ENCODE data around the gene MTCL1. TPM values are rescaled to one million over a fixed set of nuclear protein-coding genes. Genes with fewer than 3 reads are reported as not detected.
A peak's percentile ranks its signal among the peaks of the same experiment; 100 is the strongest.

The MTCL1 gene
- total RNA-seq, 4 donors from 2014 or later = 12.3 to 35.9 (median 26.1) TPM

GRCh38 chr18:8769509-8770095, 64.2 kb downstream of the MTCL1 start:
- in situ Hi-C loops (cut with MboI; ENCODE audit: low pct_ligation_motif_present in 1 of 4, low pct_unique_long_range_greater_than_20kb in 1 of 4, low sequenced_read_pairs in 3 of 4) = no loop called here
- TF ChIP-seq POLR2A (IDR thresholded peaks at IDR 0.05) (no peak), EP300 (IDR thresholded peaks at IDR 0.05; ENCODE audit: low read depth) (no peak), POLR2AphosphoS5 (IDR thresholded peaks at IDR 0.05) (no peak)
- TF ChIP-seq, protein P1, sequence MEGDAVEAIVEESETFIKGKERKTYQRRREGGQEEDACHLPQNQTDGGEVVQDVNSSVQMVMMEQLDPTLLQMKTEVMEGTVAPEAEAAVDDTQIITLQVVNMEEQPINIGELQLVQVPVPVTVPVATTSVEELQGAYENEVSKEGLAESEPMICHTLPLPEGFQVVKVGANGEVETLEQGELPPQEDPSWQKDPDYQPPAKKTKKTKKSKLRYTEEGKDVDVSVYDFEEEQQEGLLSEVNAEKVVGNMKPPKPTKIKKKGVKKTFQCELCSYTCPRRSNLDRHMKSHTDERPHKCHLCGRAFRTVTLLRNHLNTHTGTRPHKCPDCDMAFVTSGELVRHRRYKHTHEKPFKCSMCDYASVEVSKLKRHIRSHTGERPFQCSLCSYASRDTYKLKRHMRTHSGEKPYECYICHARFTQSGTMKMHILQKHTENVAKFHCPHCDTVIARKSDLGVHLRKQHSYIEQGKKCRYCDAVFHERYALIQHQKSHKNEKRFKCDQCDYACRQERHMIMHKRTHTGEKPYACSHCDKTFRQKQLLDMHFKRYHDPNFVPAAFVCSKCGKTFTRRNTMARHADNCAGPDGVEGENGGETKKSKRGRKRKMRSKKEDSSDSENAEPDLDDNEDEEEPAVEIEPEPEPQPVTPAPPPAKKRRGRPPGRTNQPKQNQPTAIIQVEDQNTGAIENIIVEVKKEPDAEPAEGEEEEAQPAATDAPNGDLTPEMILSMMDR (IDR thresholded peaks at IDR 0.05) = no peak
- Histone ChIP-seq H3K4me3 (no peak overlapping the region), H3K9me3 (no peaks in the 10 kb centered on the region), H3K4me1 (peaks cover 0 to 10% (median 8%) of the 10 kb centered on the region in 4 donors), H3K36me3 (no peaks in the 10 kb centered on the region), H3K27me3 (no peaks in the 10 kb centered on the region), H3K27ac (peak overlapping the region in 1 of 4 donors; percentile 29)
- intact Hi-C loops (cut with DNase I; ENCODE audit: low total_unique reads) = loop anchor here (10.0 kb wide), 1 partner anchor 65 kb away; the partner anchor contains the start of gene MTCL1
- 79 to 89% methylated on average over 2 to 3 of the region's 3 CpGs for WGBS, 2 donors (ENCODE audit: low coverage in 1 of 2)
- DNase-seq = no peak

- TF ChIP-seq POLR2AphosphoS5 (IDR thresholded peaks at IDR 0.05) (no peak), POLR2A (IDR thresholded peaks at IDR 0.05) (no peak), EP300 (IDR thresholded peaks at IDR 0.05; ENCODE audit: low read depth) (no peak)
- TF ChIP-seq, protein P1 (IDR thresholded peaks at IDR 0.05) = no peak
- intact Hi-C loops (cut with DNase I; ENCODE audit: low total_unique reads) = loop anchor here (10.0 kb wide), 1 partner anchor 66 kb away; the partner anchor contains the start of gene MTCL1
These were observed 65.3 kb downstream of the MTCL1 start for GRCh38 chr18:8770657-8771056.

DNA sequence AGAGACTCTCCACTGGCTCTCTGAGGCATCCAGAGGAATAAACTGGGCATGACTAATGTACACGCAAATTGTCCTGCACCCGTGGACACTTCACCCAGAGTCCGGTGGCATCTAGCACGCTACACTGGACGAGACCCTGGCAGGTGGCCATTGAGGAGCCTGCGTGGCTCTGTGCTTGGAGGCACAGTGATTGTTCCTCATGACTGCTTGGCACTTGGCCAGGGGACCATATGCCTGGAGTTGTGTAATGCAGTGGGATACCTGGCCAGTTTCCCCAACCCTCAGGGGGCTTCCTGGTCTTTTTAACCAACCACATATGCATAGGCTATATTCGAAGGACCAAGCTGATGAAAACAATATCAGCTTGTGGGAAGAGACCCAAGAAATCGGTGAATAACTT, 66.6 kb downstream of the MTCL1 start:
- Histone ChIP-seq H3K36me3 (no peaks in the 10 kb centered on the region), H3K27ac (peak overlapping the region in 2 of 4 donors; percentile 52 to 77), H3K4me1 (peaks cover 0 to 14% (median 0%) of the 10 kb centered on the region in 4 donors), H3K4me3 (no peak overlapping the region), H3K27me3 (no peaks in the 10 kb centered on the region), H3K9me3 (no peaks in the 10 kb centered on the region)
- TF ChIP-seq POLR2A (IDR thresholded peaks at IDR 0.05) = no peak
- no peak for TF ChIP-seq EP300 (IDR thresholded peaks at IDR 0.05; ENCODE audit: low read depth)
- no peak for TF ChIP-seq POLR2AphosphoS5 (IDR thresholded peaks at IDR 0.05)
- TF ChIP-seq, protein P1 (IDR thresholded peaks at IDR 0.05) = no peak
- intact Hi-C loops (cut with DNase I; ENCODE audit: low total_unique reads) (loop anchor here (10.0 kb wide), 1 partner anchor 67 kb away; the partner anchor contains the start of gene MTCL1), in situ Hi-C loops (cut with MboI; ENCODE audit: low pct_ligation_motif_present in 1 of 4, low pct_unique_long_range_greater_than_20kb in 1 of 4, low sequenced_read_pairs in 3 of 4) (no loop called here)
- WGBS, 2 donors (ENCODE audit: low coverage in 1 of 2) = 73 to 82% methylated on average over 2 to 8 of the region's 8 CpGs
- DNase-seq = peak; percentile 36

More at GRCh38 chr18:8770657-8771056, 65.3 kb downstream of the MTCL1 start:
- WGBS, 2 donors (ENCODE audit: low coverage in 1 of 2) = 89 to 91% methylated on average over 1 of the region's 1 CpG
- in situ Hi-C loops (cut with MboI; ENCODE audit: low pct_ligation_motif_present in 1 of 4, low pct_unique_long_range_greater_than_20kb in 1 of 4, low sequenced_read_pairs in 3 of 4) = no loop called here
- H3K4me1 ChIP-seq = peaks cover 0 to 10% (median 6%) of the 10 kb centered on the region in 4 donors
- no peaks in the 10 kb centered on the region for H3K27me3 ChIP-seq
- peak overlapping the region in 1 of 4 donors; percentile 77 for H3K27ac ChIP-seq
- no peak for DNase-seq
- H3K36me3 ChIP-seq = no peaks in the 10 kb centered on the region
- no peak overlapping the region for H3K4me3 ChIP-seq
- no peaks in the 10 kb centered on the region for H3K9me3 ChIP-seq

DNA sequence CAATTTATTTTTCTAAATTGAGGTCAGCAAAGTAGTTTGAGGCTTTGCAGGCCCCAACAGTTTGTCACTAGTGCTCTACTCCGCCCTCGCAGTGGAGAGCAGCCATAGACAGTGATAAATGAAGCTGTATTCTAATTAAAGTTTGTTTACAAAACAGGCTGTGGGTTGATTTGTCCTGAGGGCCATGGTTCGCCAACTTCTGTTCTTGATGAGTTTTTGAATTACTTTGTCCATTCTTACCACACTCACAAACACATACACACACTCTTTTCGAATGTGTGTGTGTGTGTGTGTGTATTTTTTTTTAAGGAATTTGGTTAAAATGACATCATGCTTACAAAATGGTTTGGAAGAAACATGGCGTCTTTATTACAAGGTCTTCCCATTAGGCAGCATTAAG, 68.6 kb downstream of the MTCL1 start:
- peaks cover 6% of the 10 kb centered on the region for H3K27me3 ChIP-seq
- no peaks in the 10 kb centered on the region for H3K36me3 ChIP-seq
- WGBS, 2 donors (ENCODE audit: low coverage in 1 of 2) = 57 to 65% methylated on average over 5 of the region's 5 CpGs
- peak overlapping the region; percentile 55 to 77 (median 69) for H3K27ac ChIP-seq
- in situ Hi-C loops (cut with MboI; ENCODE audit: low pct_ligation_motif_present in 1 of 4, low pct_unique_long_range_greater_than_20kb in 1 of 4, low sequenced_read_pairs in 3 of 4) (no loop called here), intact Hi-C loops (cut with DNase I; ENCODE audit: low total_unique reads) (loop anchor here (10.0 kb wide), 1 partner anchor 69 kb away; the partner anchor contains the start of gene MTCL1)
- TF ChIP-seq, protein P1 (IDR thresholded peaks at IDR 0.05) = no peak
- no peak for TF ChIP-seq POLR2A (IDR thresholded peaks at IDR 0.05)
- TF ChIP-seq EP300 (IDR thresholded peaks at IDR 0.05; ENCODE audit: low read depth) = peak; percentile 39
- peak in 1 of 3 donors; percentile 64 for TF ChIP-seq POLR2AphosphoS5 (IDR thresholded peaks at IDR 0.05)
- no peaks in the 10 kb centered on the region for H3K9me3 ChIP-seq
- no peak for DNase-seq
- no peak overlapping the region for H3K4me3 ChIP-seq
- peaks cover 0 to 14% (median 0%) of the 10 kb centered on the region in 4 donors for H3K4me1 ChIP-seq
